22Rv1 (cell line): ENCODE measurements around the gene ELK3.

Source experiments
- ZFX ChIP-seq: fragments of 450-650 bp; IDR thresholded peaks from 2 replicates; pipeline ENCODE4 v1.6.1; 2017; ENCODE audit warnings: antibody characterized with exemption, borderline replicate concordance
- TF ChIP-seq, protein P1 (sequence below): fragments of 450-650 bp; IDR thresholded peaks from 2 replicates; pipeline ENCODE4 v1.5.1; 2017; ENCODE audit warnings: mild to moderate bottlenecking

DNA sequence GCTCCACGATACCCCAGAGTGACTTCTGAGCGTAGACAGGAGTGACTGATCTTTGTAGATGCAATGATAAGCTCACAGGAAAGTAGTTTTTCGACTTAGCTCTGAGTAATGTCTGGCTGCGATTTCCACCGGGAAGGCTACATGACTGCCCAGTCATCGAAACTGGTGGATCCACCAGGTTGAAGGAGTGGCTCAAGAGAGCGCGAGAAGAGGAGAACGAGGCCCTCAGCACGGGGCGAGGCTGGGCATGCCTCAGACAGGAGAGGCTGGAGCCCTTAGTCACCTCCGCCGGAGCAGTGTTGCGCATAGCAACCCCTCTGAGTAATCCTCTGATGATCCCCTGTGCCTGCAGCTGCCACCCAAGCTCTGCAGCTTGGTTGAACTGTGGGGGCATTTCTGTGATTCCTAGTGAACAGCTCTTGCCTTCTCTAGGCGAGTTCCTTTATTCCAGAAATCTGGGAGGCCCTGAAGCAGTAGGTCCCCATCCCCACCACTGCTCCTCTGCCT is 25.6 kb downstream of the ELK3 start:
- TF ChIP-seq, protein P1, sequence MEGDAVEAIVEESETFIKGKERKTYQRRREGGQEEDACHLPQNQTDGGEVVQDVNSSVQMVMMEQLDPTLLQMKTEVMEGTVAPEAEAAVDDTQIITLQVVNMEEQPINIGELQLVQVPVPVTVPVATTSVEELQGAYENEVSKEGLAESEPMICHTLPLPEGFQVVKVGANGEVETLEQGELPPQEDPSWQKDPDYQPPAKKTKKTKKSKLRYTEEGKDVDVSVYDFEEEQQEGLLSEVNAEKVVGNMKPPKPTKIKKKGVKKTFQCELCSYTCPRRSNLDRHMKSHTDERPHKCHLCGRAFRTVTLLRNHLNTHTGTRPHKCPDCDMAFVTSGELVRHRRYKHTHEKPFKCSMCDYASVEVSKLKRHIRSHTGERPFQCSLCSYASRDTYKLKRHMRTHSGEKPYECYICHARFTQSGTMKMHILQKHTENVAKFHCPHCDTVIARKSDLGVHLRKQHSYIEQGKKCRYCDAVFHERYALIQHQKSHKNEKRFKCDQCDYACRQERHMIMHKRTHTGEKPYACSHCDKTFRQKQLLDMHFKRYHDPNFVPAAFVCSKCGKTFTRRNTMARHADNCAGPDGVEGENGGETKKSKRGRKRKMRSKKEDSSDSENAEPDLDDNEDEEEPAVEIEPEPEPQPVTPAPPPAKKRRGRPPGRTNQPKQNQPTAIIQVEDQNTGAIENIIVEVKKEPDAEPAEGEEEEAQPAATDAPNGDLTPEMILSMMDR = no peak
- TF ChIP-seq ZFX = no peak
